Fibroblast of mammary gland (primary cell): ENCODE measurements around the gene CRLF2.
"Not testable (repeated sequence)": the region's sequence is repeated elsewhere in the genome, so short reads cannot be mapped to it uniquely, and the experiment has no call there.

Source experiments
- DNase-seq: peaks from one replicate; pipeline ENCODE4 v3.0.0-alpha.2; 2010; ENCODE audit warnings: low read depth
- H3K4me3 ChIP-seq: 2 replicates; pipeline ENCODE4 v1.5.1; 2011; ENCODE audit warnings: low read depth, mild to moderate bottlenecking, low read length, moderate library complexity; ENCODE audit not compliant: control insufficient read depth
- TF ChIP-seq, protein P1 (sequence below): conservative IDR thresholded peaks from 2 replicates; pipeline ENCODE4 v1.5.1; 2011; ENCODE audit warnings: low read depth, low read length, inconsistent platforms; ENCODE audit not compliant: control insufficient read depth, insufficient read depth

Gene CRLF2

GRCh38 chrX:1244164-1245076 lies 32.0 kb upstream of the CRLF2 start:
- TF ChIP-seq, protein P1, sequence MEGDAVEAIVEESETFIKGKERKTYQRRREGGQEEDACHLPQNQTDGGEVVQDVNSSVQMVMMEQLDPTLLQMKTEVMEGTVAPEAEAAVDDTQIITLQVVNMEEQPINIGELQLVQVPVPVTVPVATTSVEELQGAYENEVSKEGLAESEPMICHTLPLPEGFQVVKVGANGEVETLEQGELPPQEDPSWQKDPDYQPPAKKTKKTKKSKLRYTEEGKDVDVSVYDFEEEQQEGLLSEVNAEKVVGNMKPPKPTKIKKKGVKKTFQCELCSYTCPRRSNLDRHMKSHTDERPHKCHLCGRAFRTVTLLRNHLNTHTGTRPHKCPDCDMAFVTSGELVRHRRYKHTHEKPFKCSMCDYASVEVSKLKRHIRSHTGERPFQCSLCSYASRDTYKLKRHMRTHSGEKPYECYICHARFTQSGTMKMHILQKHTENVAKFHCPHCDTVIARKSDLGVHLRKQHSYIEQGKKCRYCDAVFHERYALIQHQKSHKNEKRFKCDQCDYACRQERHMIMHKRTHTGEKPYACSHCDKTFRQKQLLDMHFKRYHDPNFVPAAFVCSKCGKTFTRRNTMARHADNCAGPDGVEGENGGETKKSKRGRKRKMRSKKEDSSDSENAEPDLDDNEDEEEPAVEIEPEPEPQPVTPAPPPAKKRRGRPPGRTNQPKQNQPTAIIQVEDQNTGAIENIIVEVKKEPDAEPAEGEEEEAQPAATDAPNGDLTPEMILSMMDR: no peak

GRCh38 chrX:1242891-1243402 lies 30.5 kb upstream of the CRLF2 start:
- no peak for DNase-seq
- TF ChIP-seq, protein P1: no peak

More at GRCh38 chrX:1244164-1245076, 32.0 kb upstream of the CRLF2 start:
- DNase-seq: no peak
- H3K4me3 ChIP-seq: no peak overlapping the region

GRCh38 chrX:1240551-1240950 lies 28.1 kb upstream of the CRLF2 start:
- H3K4me3 ChIP-seq, DNase-seq: not testable (repeated sequence)

More at GRCh38 chrX:1242891-1243402, 30.5 kb upstream of the CRLF2 start:
- H3K4me3 ChIP-seq: no peak overlapping the region

DNA sequence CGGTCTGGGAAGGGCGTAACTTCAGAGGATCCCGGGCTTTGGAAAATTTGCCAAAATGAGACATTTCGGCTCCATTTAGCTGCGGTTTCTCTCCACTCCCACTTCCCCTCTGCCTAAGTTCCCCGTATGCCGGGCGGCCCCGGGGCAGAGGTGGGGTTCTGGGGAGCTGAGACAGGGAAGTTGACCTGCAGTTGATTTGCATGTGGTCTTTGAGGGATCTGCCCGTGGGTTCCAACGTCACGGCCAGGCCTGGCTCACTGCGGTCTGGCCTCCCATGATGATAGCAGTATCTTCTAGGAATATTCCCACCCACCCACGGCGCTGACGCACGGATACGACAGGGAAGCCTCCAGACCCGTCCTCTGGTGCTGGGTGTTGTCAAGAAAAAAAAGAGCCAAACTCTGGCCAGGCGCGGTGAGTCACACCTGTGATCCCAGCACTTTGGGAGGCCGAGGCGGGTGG lies 27.3 kb upstream of the CRLF2 start:
- no peak for DNase-seq
- H3K4me3 ChIP-seq: no peak overlapping the region

GRCh38 chrX:1231850-1232465 lies 19.5 kb upstream of the CRLF2 start:
- TF ChIP-seq, protein P1: no peak
- DNase-seq: no peak

More for the DNA sequence above, 27.3 kb upstream of the CRLF2 start:
- TF ChIP-seq, protein P1: no peak

GRCh38 chrX:1228101-1228500 lies 15.7 kb upstream of the CRLF2 start:
- DNase-seq, H3K4me3 ChIP-seq: not testable (repeated sequence)

More at GRCh38 chrX:1231850-1232465, 19.5 kb upstream of the CRLF2 start:
- H3K4me3 ChIP-seq: no peak overlapping the region

DNA sequence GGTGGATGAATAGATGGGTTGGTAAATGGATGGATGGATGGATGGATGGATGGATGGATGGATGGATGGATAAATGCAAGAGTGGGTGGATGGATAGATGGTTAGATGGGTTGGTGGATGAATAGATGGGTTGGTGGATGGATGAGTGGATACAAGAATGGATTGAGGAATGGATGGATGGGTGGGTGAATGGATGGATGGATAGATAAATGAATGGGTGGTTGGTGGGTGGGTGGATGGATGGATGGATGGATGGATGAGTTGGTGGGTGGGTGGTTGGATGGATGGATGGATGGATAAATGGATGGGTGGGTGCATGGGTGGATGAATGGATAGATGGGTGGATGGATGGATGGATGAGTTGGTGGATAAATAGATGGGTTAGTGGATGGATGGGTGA lies 13.8 kb upstream of the CRLF2 start:
- TF ChIP-seq, protein P1: no peak
- H3K4me3 ChIP-seq: no peak overlapping the region
- no peak for DNase-seq
